HL-60 (cell line): ENCODE results near the gene CALB2.

Experiments used
- CTCF ChIP-seq: IDR thresholded peaks from one replicate; pipeline ENCODE4 v1.5.1; 2011; ENCODE audit warnings: low read length, control low read depth, inconsistent platforms; ENCODE audit not compliant: insufficient read depth
- GABPA ChIP-seq: IDR thresholded peaks from 2 replicates; pipeline ENCODE4 v1.6.1; 2012; ENCODE audit warnings: low read depth
- POLR2AphosphoS5 ChIP-seq: IDR thresholded peaks from 2 replicates; pipeline ENCODE4 v1.6.1; 2012; ENCODE audit warnings: low read depth
- REST ChIP-seq: IDR thresholded peaks from 2 replicates; pipeline ENCODE4 v1.6.1; 2012; ENCODE audit warnings: low read depth; ENCODE audit not compliant: insufficient replicate concordance
- SPI1 ChIP-seq: IDR thresholded peaks from 2 replicates; pipeline ENCODE4 v1.6.1; 2012; ENCODE audit warnings: low read depth, mild to moderate bottlenecking, borderline replicate concordance

- TF ChIP-seq CTCF (no peak), REST (no peak), POLR2AphosphoS5 (no peak), GABPA (no peak), SPI1 (no peak)
Measured at GRCh38 chr16:71338193-71338592, 20.3 kb upstream of the CALB2 start.
